Natural killer cell (primary cell): ENCODE results near the gene SLC30A1. TPM values are rescaled to one million over a fixed set of nuclear protein-coding genes. Genes with fewer than 3 reads are reported as not detected.

Experiments used
- ATAC-seq, 3 donors: fragments of 150-1000 bp in 2 of 3; fragments of 200-7000 bp in 1 of 3; cut with Tn5 transposase; 1 replicate in 1 of 3; 2 replicates in 2 of 3; pipeline ENCODE4 v1.10.0; 2021; ENCODE audit warnings: mild to moderate bottlenecking in 2 of 3, moderate library complexity in 2 of 3
- DNase-seq, 2 donors: peaks; one replicate each; pipeline versions ENCODE4 v3.0.0 to v3.0.0-alpha.2; 2013 to 2021; ENCODE audit warnings: mixed read lengths in 1 of 2
- H3K27ac ChIP-seq: one replicate; pipeline ENCODE4 v1.5.1; 2013; ENCODE audit warnings: mild to moderate bottlenecking, low read length
- H3K27me3 ChIP-seq: one replicate; pipeline ENCODE4 v1.6.1; 2013; ENCODE audit warnings: low read length; ENCODE audit not compliant: control insufficient read depth, insufficient read depth
- H3K36me3 ChIP-seq: one replicate; pipeline ENCODE4 v1.6.1; 2013; ENCODE audit warnings: low read length; ENCODE audit not compliant: control insufficient read depth, insufficient read depth
- H3K4me1 ChIP-seq: one replicate; pipeline ENCODE4 v1.6.1; 2013; ENCODE audit warnings: low read length; ENCODE audit not compliant: control insufficient read depth, insufficient read depth
- H3K4me3 ChIP-seq: one replicate; pipeline ENCODE4 v1.5.1; 2013; ENCODE audit warnings: low read length
- H3K9me3 ChIP-seq: one replicate; pipeline ENCODE4 v1.6.1; 2013; ENCODE audit warnings: low read length; ENCODE audit not compliant: control insufficient read depth, insufficient read depth
- H3K27ac Mint-ChIP-seq, 2 donors: one replicate each; pipeline ENCODE4 v1.8.0; 2022; ENCODE audit warnings: mild to moderate bottlenecking in 2 of 2, mixed read lengths in 2 of 2, moderate library complexity in 1 of 2
- H3K27me3 Mint-ChIP-seq, 2 donors: one replicate each; pipeline ENCODE4 v1.8.0; 2022; ENCODE audit warnings: low read depth in 2 of 2, mixed read lengths in 2 of 2
- H3K36me3 Mint-ChIP-seq: one replicate; pipeline ENCODE4 v1.8.0; 2022; ENCODE audit warnings: mixed read lengths
- H3K4me1 Mint-ChIP-seq, 2 donors: one replicate each; pipeline ENCODE4 v1.8.0; 2022; ENCODE audit warnings: mixed read lengths in 2 of 2
- H3K4me3 Mint-ChIP-seq: one replicate; pipeline ENCODE4 v1.8.0; 2022; ENCODE audit warnings: mild to moderate bottlenecking, moderate library complexity, mixed read lengths
- H3K9me3 Mint-ChIP-seq, 2 donors: one replicate each; pipeline ENCODE4 v1.8.0; 2022; ENCODE audit warnings: mixed read lengths in 2 of 2
- WGBS: methylation state at CpG from one replicate; pipeline ENCODE4 v1.1.7; 2013; ENCODE audit warnings: missing lambda C conversion rate; ENCODE audit not compliant: insufficient coverage; 5-methylcytosine and 5-hydroxymethylcytosine counted together
- intact Hi-C: fragments of 100-400 bp; cut with micrococcal nuclease; formaldehyde crosslinking; loops from one replicate; pipeline ENCODE4 v1.14.2; 2022
- total RNA-seq, 4 donors: library from RNA; stranded (reverse); fragments of 120-200 nt in 1 of 4; gene quantifications; one replicate each; pipeline versions ENCODE4 v1.2.3 to v1.2.4, GENCODE V29; 2013 to 2022
- TF ChIP-seq, protein P1 (sequence below): fragments of 200-600 bp; IDR thresholded peaks from one replicate; pipeline ENCODE4 v1.8.0; 2022; ENCODE audit warnings: antibody characterized with exemption

SLC30A1 gene
- total RNA-seq, 3 donors from 2014 or later (not counting 1 experiment from before 2014, with no cell fraction given): 8.4 to 16.0 (median 12.1) TPM

- no peak overlapping the region for H3K4me3 Mint-ChIP-seq
- no peaks in the 10 kb centered on the region for H3K36me3 Mint-ChIP-seq
- intact Hi-C loops: no loop called here
- no CpG with 5 or more reads among the region's 4 CpGs for WGBS
- Histone ChIP-seq H3K4me3 (no peak overlapping the region), H3K4me1 (peaks cover 11% of the 10 kb centered on the region), H3K27ac (no peak overlapping the region), H3K36me3 (no peaks in the 10 kb centered on the region), H3K9me3 (no peaks in the 10 kb centered on the region), H3K27me3 (no peaks in the 10 kb centered on the region)
- H3K27me3 Mint-ChIP-seq: peaks cover 6% of the 10 kb centered on the region in 2 donors
- no peak for ATAC-seq
- peaks cover 9% of the 10 kb centered on the region in 2 donors for H3K4me1 Mint-ChIP-seq
- no peak for DNase-seq
- no peak overlapping the region for H3K27ac Mint-ChIP-seq
- TF ChIP-seq, protein P1, sequence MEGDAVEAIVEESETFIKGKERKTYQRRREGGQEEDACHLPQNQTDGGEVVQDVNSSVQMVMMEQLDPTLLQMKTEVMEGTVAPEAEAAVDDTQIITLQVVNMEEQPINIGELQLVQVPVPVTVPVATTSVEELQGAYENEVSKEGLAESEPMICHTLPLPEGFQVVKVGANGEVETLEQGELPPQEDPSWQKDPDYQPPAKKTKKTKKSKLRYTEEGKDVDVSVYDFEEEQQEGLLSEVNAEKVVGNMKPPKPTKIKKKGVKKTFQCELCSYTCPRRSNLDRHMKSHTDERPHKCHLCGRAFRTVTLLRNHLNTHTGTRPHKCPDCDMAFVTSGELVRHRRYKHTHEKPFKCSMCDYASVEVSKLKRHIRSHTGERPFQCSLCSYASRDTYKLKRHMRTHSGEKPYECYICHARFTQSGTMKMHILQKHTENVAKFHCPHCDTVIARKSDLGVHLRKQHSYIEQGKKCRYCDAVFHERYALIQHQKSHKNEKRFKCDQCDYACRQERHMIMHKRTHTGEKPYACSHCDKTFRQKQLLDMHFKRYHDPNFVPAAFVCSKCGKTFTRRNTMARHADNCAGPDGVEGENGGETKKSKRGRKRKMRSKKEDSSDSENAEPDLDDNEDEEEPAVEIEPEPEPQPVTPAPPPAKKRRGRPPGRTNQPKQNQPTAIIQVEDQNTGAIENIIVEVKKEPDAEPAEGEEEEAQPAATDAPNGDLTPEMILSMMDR: no peak
- H3K9me3 Mint-ChIP-seq: no peaks in the 10 kb centered on the region
These were observed 19.6 kb upstream of the SLC30A1 start for GRCh38 chr1:211598514-211598913.

GRCh38 chr1:211596418-211597181 lies 17.6 kb upstream of the SLC30A1 start:
- no peaks in the 10 kb centered on the region for H3K36me3 Mint-ChIP-seq

GRCh38 chr1:211595419-211595818 lies 16.5 kb upstream of the SLC30A1 start:
- no peak for ATAC-seq

More at GRCh38 chr1:211596418-211597181, 17.6 kb upstream of the SLC30A1 start:
- intact Hi-C loops: no loop called here
- TF ChIP-seq, protein P1: no peak
- peaks cover 6 to 11% of the 10 kb centered on the region in 2 donors for H3K27me3 Mint-ChIP-seq
- Histone ChIP-seq H3K4me1 (peaks cover 11% of the 10 kb centered on the region), H3K9me3 (no peaks in the 10 kb centered on the region), H3K4me3 (no peak overlapping the region), H3K27me3 (no peaks in the 10 kb centered on the region), H3K27ac (no peak overlapping the region), H3K36me3 (no peaks in the 10 kb centered on the region)
- H3K9me3 Mint-ChIP-seq: no peaks in the 10 kb centered on the region
- DNase-seq: no peak
- H3K4me3 Mint-ChIP-seq: no peak overlapping the region
- no peak overlapping the region for H3K27ac Mint-ChIP-seq
- 69% methylated on average over 6 of the region's 6 CpGs for WGBS
- H3K4me1 Mint-ChIP-seq: peaks cover 9% of the 10 kb centered on the region in 2 donors
- no peak for ATAC-seq

More at GRCh38 chr1:211595419-211595818, 16.5 kb upstream of the SLC30A1 start:
- no peaks in the 10 kb centered on the region for H3K9me3 Mint-ChIP-seq
- DNase-seq: no peak
- peaks cover 6 to 7% of the 10 kb centered on the region in 2 donors for H3K27me3 Mint-ChIP-seq
- Histone ChIP-seq H3K4me1 (peaks cover 11% of the 10 kb centered on the region), H3K36me3 (no peaks in the 10 kb centered on the region), H3K4me3 (no peak overlapping the region), H3K27ac (no peak overlapping the region), H3K27me3 (no peaks in the 10 kb centered on the region), H3K9me3 (no peaks in the 10 kb centered on the region)
- no peak overlapping the region for H3K4me3 Mint-ChIP-seq
- H3K4me1 Mint-ChIP-seq: peaks cover 9% of the 10 kb centered on the region in 2 donors
- intact Hi-C loops: no loop called here
- TF ChIP-seq, protein P1: no peak
- H3K27ac Mint-ChIP-seq: no peak overlapping the region
- no peaks in the 10 kb centered on the region for H3K36me3 Mint-ChIP-seq
